Keratinocyte (primary cell): ENCODE data around the gene TAPBP. TPM values are rescaled to one million over a fixed set of nuclear protein-coding genes. Genes with fewer than 3 reads are reported as not detected.

Source experiments
- DNase-seq: peaks from one replicate; pipeline ENCODE4 v3.0.0-alpha.2; 2011; ENCODE audit warnings: low read depth, missing footprints, low spot score
- FAIRE-seq: peaks from 2 replicates; lab custom pipeline; 2011; peaks lifted over from hg19 to GRCh38; lab: Jason Lieb, UNC
- H2AFZ ChIP-seq: 2 replicates; pipeline ENCODE4 v1.6.0; 2012; ENCODE audit warnings: low read length, control low read depth, inconsistent platforms; ENCODE audit not compliant: control insufficient read depth
- H3K27ac ChIP-seq: 2 replicates; pipeline ENCODE4 v1.5.1; 2011; ENCODE audit warnings: low read length; ENCODE audit not compliant: control insufficient read depth, insufficient read depth
- H3K27me3 ChIP-seq: 3 replicates; pipeline ENCODE4 v1.6.0; 2011; ENCODE audit warnings: low read length; ENCODE audit not compliant: control insufficient read depth, insufficient read depth; ENCODE audit errors: extremely low read depth
- H3K36me3 ChIP-seq, 2 experiments: 2 replicates in 1 of 2; 3 replicates in 1 of 2; pipeline ENCODE4 v1.5.1; 2011; ENCODE audit warnings: low read length in 2 of 2, mild to moderate bottlenecking in 1 of 2; ENCODE audit not compliant: control insufficient read depth in 2 of 2, insufficient read depth in 2 of 2; ENCODE audit errors: extremely low read depth in 1 of 2
- H3K4me1 ChIP-seq: 3 replicates; pipeline ENCODE4 v1.5.1; 2011; ENCODE audit warnings: low read length; ENCODE audit not compliant: control insufficient read depth, insufficient read depth; ENCODE audit errors: extremely low read depth
- H3K4me2 ChIP-seq: 3 replicates; pipeline ENCODE4 v1.6.0; 2011; ENCODE audit warnings: low read depth, low read length; ENCODE audit not compliant: control insufficient read depth, insufficient read depth; ENCODE audit errors: extremely low read depth
- H3K4me3 ChIP-seq, 3 experiments: fragments of 200-600 bp in 1 of 3; sonication (generic) in 1 of 3; 2 replicates in 2 of 3; 3 replicates in 1 of 3; pipeline ENCODE4 v1.5.1; 2011 to 2016; ENCODE audit warnings: low read length in 3 of 3, mild to moderate bottlenecking in 3 of 3, control low read depth in 2 of 3, inconsistent platforms in 1 of 3, low read depth in 1 of 3, mixed read lengths in 1 of 3, mixed run types in 1 of 3, moderate library complexity in 1 of 3; ENCODE audit not compliant: control insufficient read depth in 2 of 3, insufficient read depth in 2 of 3; ENCODE audit errors: extremely low read depth in 1 of 3
- H3K79me2 ChIP-seq: 2 replicates; pipeline ENCODE4 v1.6.0; 2012; ENCODE audit warnings: low read length; ENCODE audit not compliant: control insufficient read depth, insufficient read depth
- H3K9ac ChIP-seq: 3 replicates; pipeline ENCODE4 v1.6.0; 2011; ENCODE audit warnings: low read length; ENCODE audit not compliant: control insufficient read depth, insufficient read depth; ENCODE audit errors: extremely low read depth
- H3K9me1 ChIP-seq: 3 replicates; pipeline ENCODE4 v1.6.0; 2011; ENCODE audit warnings: low read length; ENCODE audit not compliant: control insufficient read depth, insufficient read depth; ENCODE audit errors: extremely low read depth
- H3K9me3 ChIP-seq: 2 replicates; pipeline ENCODE4 v1.5.1; 2012; ENCODE audit warnings: low read depth, low read length; ENCODE audit not compliant: control insufficient read depth
- H4K20me1 ChIP-seq: 3 replicates; pipeline ENCODE4 v1.6.0; 2011; ENCODE audit warnings: low read length; ENCODE audit not compliant: control insufficient read depth, insufficient read depth; ENCODE audit errors: extremely low read depth
- CTCF ChIP-seq, 3 experiments: IDR thresholded peaks in 1 of 3; conservative IDR thresholded peaks in 1 of 3; optimal IDR thresholded peaks in 1 of 3; 2 replicates in 2 of 3; 3 replicates in 1 of 3; pipeline versions ENCODE3 to v1.5.1; 2011; ENCODE audit warnings: low read length in 3 of 3, mild to moderate bottlenecking in 3 of 3, moderate library complexity in 2 of 3, control low read depth in 1 of 3, inconsistent platforms in 1 of 3; ENCODE audit not compliant: insufficient read depth in 2 of 3; ENCODE audit errors: extremely low read depth in 1 of 3
- EZH2 ChIP-seq: IDR thresholded peaks from one replicate; pipeline ENCODE4 v1.6.1; 2012; ENCODE audit warnings: inconsistent platforms, mild to moderate bottlenecking, low read length, moderate library complexity
- dilution Hi-C: fragments of 300-500 bp; cut with MboI; formaldehyde crosslinking; loops from one replicate; pipeline ENCODE4 v1.7.0; 2020; ENCODE audit warnings: low sequenced_read_pairs; ENCODE audit not compliant: extremely low pct_ligation_motif_present
- polyA plus RNA-seq, 5 experiments: library from polyadenylated mRNA; depleted of rRNA in 3 of 5; stranded (reverse) in 3 of 5; stranded (forward) in 1 of 5; unstranded in 1 of 5; fragments of >200 nt; gene quantifications; 1 replicate in 1 of 5; 2 replicates in 3 of 5; 3 replicates in 1 of 5; pipeline versions ENCODE4 v1.2.1 to v1.2.3, GENCODE V29; 2011 to 2012; ENCODE audit warnings: missing spikeins in 2 of 5, low read depth in 1 of 5, low replicate concordance in 1 of 5

The TAPBP gene
- polyA plus RNA-seq, 1 donor (not counting 4 experiments of a cell fraction or from before 2014, with no cell fraction given) = 22.2 TPM

DNA sequence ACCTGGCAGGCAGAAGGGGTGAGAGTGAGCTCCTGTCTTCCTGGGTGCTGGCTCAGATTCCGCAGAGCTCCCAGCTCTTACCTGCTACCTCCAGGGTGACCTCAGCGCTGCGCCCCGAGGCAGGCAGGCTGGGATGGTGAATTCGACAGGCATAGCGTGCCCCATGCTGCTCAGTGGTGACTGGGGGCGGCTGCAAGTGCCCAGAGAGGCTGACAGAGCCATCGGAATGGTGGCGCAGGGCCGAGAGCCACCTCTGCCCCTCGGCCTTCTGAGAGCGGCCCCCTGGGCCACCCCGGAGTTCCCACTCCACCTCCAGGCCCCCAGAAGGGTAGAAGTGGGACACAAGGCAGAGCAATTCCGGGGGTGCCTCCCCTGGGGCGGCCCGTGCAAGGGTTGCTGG is 9.7 kb downstream of the TAPBP start:
- Histone ChIP-seq H3K79me2 (peaks cover 40% of the 10 kb centered on the region), H3K4me3 (no peak overlapping the region), H3K27me3 (no peaks in the 10 kb centered on the region), H3K36me3 (peaks cover 25% of the 10 kb centered on the region in 2 experiments), H3K9me3 (no peaks in the 10 kb centered on the region), H3K9ac (no peak overlapping the region), H3K27ac (no peak overlapping the region), H3K9me1 (no peaks in the 10 kb centered on the region), H4K20me1 (no peaks in the 10 kb centered on the region), H2AFZ (no peak overlapping the region), H3K4me1 (peaks cover 3% of the 10 kb centered on the region), H3K4me2 (no peak overlapping the region)
- dilution Hi-C loops = no loop called here
- FAIRE-seq = no peak
- TF ChIP-seq EZH2 (no peak), CTCF (optimal IDR thresholded peaks at IDR 0.05 in 1 of 3, IDR thresholded peaks at IDR 0.05 in 1 of 3, conservative IDR thresholded peaks at IDR 0.05 in 1 of 3; ENCODE audit: extremely low read depth in 1 of 3, insufficient read depth in 2 of 3, low read length in 3 of 3) (no peak)
- no peak for DNase-seq

DNA sequence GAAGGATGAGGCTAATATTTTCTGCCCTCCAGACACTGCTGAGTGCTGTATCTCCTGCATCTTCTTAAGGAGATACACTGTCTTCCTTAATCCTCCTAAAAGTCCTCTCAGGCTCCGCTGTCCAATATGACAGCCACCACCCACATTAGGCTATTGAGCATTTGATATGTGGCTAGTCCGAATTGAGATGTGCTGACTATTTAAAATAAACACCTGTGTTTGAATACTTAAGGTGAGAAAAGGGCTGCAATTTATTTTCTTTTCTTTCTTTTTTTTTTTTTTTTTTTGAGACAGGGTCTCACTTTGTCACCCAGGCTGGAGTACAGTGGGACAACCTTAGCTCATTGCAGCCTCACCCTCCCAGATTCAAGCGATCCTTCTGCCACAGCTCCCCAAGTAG is 12.0 kb downstream of the TAPBP start:
- H3K9me3 ChIP-seq = no peaks in the 10 kb centered on the region
- TF ChIP-seq CTCF (optimal IDR thresholded peaks at IDR 0.05 in 1 of 3, IDR thresholded peaks at IDR 0.05 in 1 of 3, conservative IDR thresholded peaks at IDR 0.05 in 1 of 3; ENCODE audit: extremely low read depth in 1 of 3, insufficient read depth in 2 of 3, low read length in 3 of 3) (no peak), EZH2 (no peak)
- peaks cover 22 to 25% of the 10 kb centered on the region in 2 experiments for H3K36me3 ChIP-seq
- dilution Hi-C loops = no loop called here
- DNase-seq = no peak
- no peak overlapping the region for H3K9ac ChIP-seq
- no peak overlapping the region for H3K4me2 ChIP-seq
- H3K27me3 ChIP-seq = no peaks in the 10 kb centered on the region
- H4K20me1 ChIP-seq = no peaks in the 10 kb centered on the region
- FAIRE-seq = no peak
- peaks cover 12% of the 10 kb centered on the region for H3K4me1 ChIP-seq
- peaks cover 34% of the 10 kb centered on the region for H3K79me2 ChIP-seq
- H2AFZ ChIP-seq = no peak overlapping the region
- no peak overlapping the region for H3K27ac ChIP-seq
- no peak overlapping the region for H3K4me3 ChIP-seq
- no peaks in the 10 kb centered on the region for H3K9me1 ChIP-seq
